Heart left ventricle (tissue), 13 donors: ENCODE data around the gene ASIC3.

Source experiments
- POLR2A ChIP-seq, 2 donors: fragments of 450-650 bp; IDR thresholded peaks; one replicate each; pipeline ENCODE4 v1.6.1; 2017; ENCODE audit warnings: antibody characterized with exemption in 2 of 2, mild to moderate bottlenecking in 2 of 2, moderate library complexity in 2 of 2
- TF ChIP-seq, protein P1 (sequence below), 12 donors: fragments of 200-600 bp; sonication (generic) in 4 of 12; IDR thresholded peaks; one replicate each; pipeline versions ENCODE4 v1.5.0 to v1.8.0; 2018 to 2022; ENCODE audit warnings: antibody characterized with exemption in 12 of 12, mild to moderate bottlenecking in 5 of 12
- donor health status: ischemic (EF 13 %, LVEDD 7.1; RV severe dilation, severe dysfunction).
- donor health status: DM: no; HTN: yes; CAD: no.
- donor health status: DM: no; HTN: no; CAD: no.
- donor health status: ischemic (EF 25% LVEDD 6.9; RV normal size, moderate dysfunction).
- donor health status: ischemic (EF 25% LVEDD 5.7; RV mildly dilated, moderate dysfunction).
- donor health status: ischemic (EF 35%, LVEDD 5.7; RV mildly dilated, moderate dysfunction).
- donor health status: nonischemic (EF 11% LVEDD 7.7; RV severe dilation, severe dysfunction).
- donor health status: DM: yes; HTN: yes; CAD: no.
- donor health status: PGD.
- donor health status: ischemic (EF 29% LVEDD 5.4; RV normal size, mild dysfunction).
- donor health status: nonischemic (EF 23%, LVEDD 6.1; RV moderate dilation, normal function).

GRCh38 chr7:151075662-151075971 lies 27.3 kb downstream of the ASIC3 start:
- TF ChIP-seq POLR2A (IDR thresholded peaks at IDR 0.05) = no peak
- TF ChIP-seq, protein P1, sequence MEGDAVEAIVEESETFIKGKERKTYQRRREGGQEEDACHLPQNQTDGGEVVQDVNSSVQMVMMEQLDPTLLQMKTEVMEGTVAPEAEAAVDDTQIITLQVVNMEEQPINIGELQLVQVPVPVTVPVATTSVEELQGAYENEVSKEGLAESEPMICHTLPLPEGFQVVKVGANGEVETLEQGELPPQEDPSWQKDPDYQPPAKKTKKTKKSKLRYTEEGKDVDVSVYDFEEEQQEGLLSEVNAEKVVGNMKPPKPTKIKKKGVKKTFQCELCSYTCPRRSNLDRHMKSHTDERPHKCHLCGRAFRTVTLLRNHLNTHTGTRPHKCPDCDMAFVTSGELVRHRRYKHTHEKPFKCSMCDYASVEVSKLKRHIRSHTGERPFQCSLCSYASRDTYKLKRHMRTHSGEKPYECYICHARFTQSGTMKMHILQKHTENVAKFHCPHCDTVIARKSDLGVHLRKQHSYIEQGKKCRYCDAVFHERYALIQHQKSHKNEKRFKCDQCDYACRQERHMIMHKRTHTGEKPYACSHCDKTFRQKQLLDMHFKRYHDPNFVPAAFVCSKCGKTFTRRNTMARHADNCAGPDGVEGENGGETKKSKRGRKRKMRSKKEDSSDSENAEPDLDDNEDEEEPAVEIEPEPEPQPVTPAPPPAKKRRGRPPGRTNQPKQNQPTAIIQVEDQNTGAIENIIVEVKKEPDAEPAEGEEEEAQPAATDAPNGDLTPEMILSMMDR (IDR thresholded peaks at IDR 0.05) = no peak
